Stimulated activated CD8-positive, alpha-beta memory T cell treated with anti-CD3 and anti-CD28 coated beads, Interleukin-15, amount 100 ng/mL, for 4 hours (primary cell): ENCODE data around the gene RAB9A.
A peak's percentile ranks its signal among the peaks of the same experiment; 100 is the strongest.
"Not testable (repeated sequence)": the region's sequence is repeated elsewhere in the genome, so short reads cannot be mapped to it uniquely, and the experiment has no call there.

Source experiments
- DNase-seq, 2 donors: peaks; one replicate each; pipeline ENCODE4 v3.0.0-alpha.2; 2020; ENCODE audit warnings: low read depth in 2 of 2

Gene RAB9A

GRCh38 chrX:13688958-13689740, at the start of gene RAB9A:
TSS of gene RAB9A (plus strand) at chrX:13689128. CDS start at chrX:13708747, 19,619 bp downstream.
- peak; percentile 64 to 68 for DNase-seq

GRCh38 chrX:13641684-13642083, 47.2 kb upstream of the RAB9A start:
- DNase-seq, result not testable (repeated sequence)

GRCh38 chrX:13645464-13646153, 43.3 kb upstream of the RAB9A start:
- no peak for DNase-seq

- no peak for DNase-seq
Observed at GRCh38 chrX:13646154-13646549, 42.8 kb upstream of the RAB9A start.

GRCh38 chrX:13647709-13648212, 41.2 kb upstream of the RAB9A start:
- DNase-seq, result peak in 1 of 2 donors; percentile 37

GRCh38 chrX:13648336-13648735, 40.6 kb upstream of the RAB9A start:
- not testable (repeated sequence) for DNase-seq

GRCh38 chrX:13649838-13650237, 39.1 kb upstream of the RAB9A start:
- no peak for DNase-seq

GRCh38 chrX:13650318-13650717, 38.6 kb upstream of the RAB9A start:
- no peak for DNase-seq

GRCh38 chrX:13651150-13651549, 37.8 kb upstream of the RAB9A start:
- no peak for DNase-seq

GRCh38 chrX:13652287-13652793, 36.6 kb upstream of the RAB9A start:
- DNase-seq, result no peak

GRCh38 chrX:13652850-13653693, 35.9 kb upstream of the RAB9A start, which contains the start of gene TCEANC:
TSS of gene TCEANC (plus strand) at chrX:13653141. CDS start at chrX:13662509, 9,368 bp downstream.
- peak; percentile 87 to 95 for DNase-seq

GRCh38 chrX:13654116-13654515, 34.8 kb upstream of the RAB9A start:
- DNase-seq, result no peak

- no peak for DNase-seq
Observed at GRCh38 chrX:13655674-13656073, 33.3 kb upstream of the RAB9A start.

GRCh38 chrX:13658602-13659001, 30.3 kb upstream of the RAB9A start:
- DNase-seq, result no peak

GRCh38 chrX:13659063-13659462, 29.9 kb upstream of the RAB9A start:
- no peak for DNase-seq

- no peak for DNase-seq
Observed at GRCh38 chrX:13661735-13662288, 27.1 kb upstream of the RAB9A start.

- no peak for DNase-seq
Observed at GRCh38 chrX:13662355-13662791, 26.6 kb upstream of the RAB9A start.

GRCh38 chrX:13664020-13664419, 24.9 kb upstream of the RAB9A start:
- DNase-seq, result no peak

- no peak for DNase-seq
Observed at GRCh38 chrX:13666836-13667235, 22.1 kb upstream of the RAB9A start.

GRCh38 chrX:13667919-13668318, 21.0 kb upstream of the RAB9A start:
- DNase-seq, result no peak

- peak; percentile 17 to 23 for DNase-seq
Observed at GRCh38 chrX:13669246-13669737, 19.6 kb upstream of the RAB9A start.
